Activated CD4-positive, alpha-beta T cell treated with anti-CD3 and anti-CD28 coated beads, Interleukin-2, amount 10 ng/mL, durations not matched to agents 24 days and 14 days (primary cell): ENCODE data around the gene HTR7. TPM values are rescaled to one million over a fixed set of nuclear protein-coding genes. Genes with fewer than 3 reads are reported as not detected.

Experiments used
- DNase-seq: peaks from one replicate; pipeline ENCODE4 v3.0.0; 2022
- H3K27ac Mint-ChIP-seq: one replicate; pipeline ENCODE4 v1.8.0; 2022; ENCODE audit warnings: mild to moderate bottlenecking, mixed read lengths
- H3K27me3 Mint-ChIP-seq: one replicate; pipeline ENCODE4 v1.8.0; 2022; ENCODE audit warnings: mixed read lengths
- H3K36me3 Mint-ChIP-seq: one replicate; pipeline ENCODE4 v1.8.0; 2022; ENCODE audit warnings: low read depth, mild to moderate bottlenecking, mixed read lengths
- H3K4me1 Mint-ChIP-seq: one replicate; pipeline ENCODE4 v1.8.0; 2021; ENCODE audit warnings: mixed read lengths
- H3K4me3 Mint-ChIP-seq: one replicate; pipeline ENCODE4 v1.8.0; 2022; ENCODE audit warnings: mild to moderate bottlenecking, moderate library complexity, mixed read lengths
- H3K9me3 Mint-ChIP-seq: one replicate; pipeline ENCODE4 v1.8.0; 2021; ENCODE audit warnings: mixed read lengths
- intact Hi-C: fragments of 100-400 bp; cut with micrococcal nuclease; formaldehyde crosslinking; loops from one replicate; pipeline ENCODE4 v1.15.1; 2023
- total RNA-seq: library from RNA; stranded (reverse); gene quantifications from 2 replicates; pipeline ENCODE4 v1.2.3, GENCODE V29; 2022

The HTR7 gene
- total RNA-seq, 1 donor from 2014 or later = not detected

DNA sequence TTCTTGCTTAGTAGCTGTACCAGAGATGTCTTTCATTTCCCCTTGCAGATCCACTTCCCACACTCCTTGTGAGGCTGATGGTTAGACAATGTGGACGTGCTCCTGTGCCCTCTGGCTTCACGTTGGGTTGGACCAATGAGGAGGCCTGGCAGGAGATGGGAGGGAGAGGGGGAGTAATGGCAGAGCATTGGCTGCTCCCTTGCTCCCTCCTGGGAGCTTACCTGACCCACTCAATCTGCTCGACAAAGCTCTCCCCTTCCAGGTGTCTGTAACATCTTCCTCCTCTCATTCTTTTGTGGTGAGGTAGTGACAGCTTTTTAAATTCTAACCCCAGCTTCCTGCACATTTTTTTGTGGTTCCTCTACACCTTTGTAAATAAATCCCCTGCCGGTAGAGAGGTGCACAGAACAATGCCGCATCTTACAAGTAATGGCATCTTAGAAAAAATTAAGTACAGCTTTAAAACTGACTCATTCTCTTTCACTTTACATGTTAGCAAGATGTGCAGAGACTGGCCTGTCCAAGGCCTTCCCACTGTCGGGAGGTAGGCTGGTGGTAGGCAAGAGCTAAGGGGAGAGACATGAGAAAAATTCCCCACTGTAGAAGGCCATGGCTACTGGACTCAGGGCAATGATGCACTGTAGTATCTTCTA, 134.3 kb downstream of the HTR7 start:
- peaks cover 4% of the 10 kb centered on the region for H3K4me1 Mint-ChIP-seq
- no peaks in the 10 kb centered on the region for H3K9me3 Mint-ChIP-seq
- no peaks in the 10 kb centered on the region for H3K27me3 Mint-ChIP-seq
- no peak overlapping the region for H3K27ac Mint-ChIP-seq
- no peak overlapping the region for H3K4me3 Mint-ChIP-seq
- H3K36me3 Mint-ChIP-seq = no peaks in the 10 kb centered on the region
- intact Hi-C loops = no loop called here
- DNase-seq = no peak

DNA sequence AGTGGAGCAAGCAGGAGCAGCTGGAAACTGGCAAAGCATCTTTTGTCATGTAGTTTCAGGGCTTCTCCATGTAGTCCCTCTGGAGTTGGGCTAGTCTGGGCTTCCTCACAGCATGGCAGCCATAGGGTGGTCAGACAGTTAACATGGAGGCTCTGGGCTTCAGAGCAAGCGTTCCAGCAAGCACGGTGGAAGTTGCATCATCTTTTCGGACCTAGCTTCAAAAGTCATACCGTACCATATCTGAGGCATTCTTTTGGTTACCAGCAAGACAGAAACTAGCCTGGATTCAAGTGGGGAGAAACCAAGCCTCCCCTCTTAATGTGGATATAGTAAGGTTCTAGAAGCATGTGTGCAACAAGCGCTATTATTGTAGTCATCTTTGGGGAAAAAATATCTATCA, 135.0 kb downstream of the HTR7 start:
- Mint-ChIP-seq H3K4me1 (peaks cover 4% of the 10 kb centered on the region), H3K27ac (no peak overlapping the region), H3K27me3 (no peaks in the 10 kb centered on the region), H3K36me3 (no peaks in the 10 kb centered on the region), H3K4me3 (no peak overlapping the region), H3K9me3 (no peaks in the 10 kb centered on the region)
- no peak for DNase-seq
- intact Hi-C loops = no loop called here

DNA sequence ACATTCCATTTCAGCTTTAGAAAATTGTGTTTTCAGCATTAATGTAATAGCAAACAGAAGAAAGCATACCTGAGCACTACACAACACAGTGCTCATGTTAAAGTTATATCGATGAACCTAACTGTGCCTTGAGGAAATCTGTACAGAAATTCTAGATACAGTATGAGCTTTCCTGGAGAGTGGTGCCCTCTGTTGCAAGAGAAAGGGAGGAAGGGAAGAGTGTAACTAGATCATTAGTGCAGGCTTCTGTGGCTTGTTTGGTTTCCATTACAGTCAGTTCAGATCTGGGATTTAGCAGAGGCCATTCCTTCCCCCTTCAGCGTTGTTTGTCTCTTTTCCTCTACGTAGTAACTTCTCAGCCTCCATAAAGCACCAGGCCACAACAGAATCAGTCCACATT, 139.7 kb downstream of the HTR7 start:
- H3K4me3 Mint-ChIP-seq = no peak overlapping the region
- intact Hi-C loops = no loop called here
- DNase-seq = no peak
- H3K4me1 Mint-ChIP-seq = no peaks in the 10 kb centered on the region
- H3K27me3 Mint-ChIP-seq = no peaks in the 10 kb centered on the region
- H3K36me3 Mint-ChIP-seq = no peaks in the 10 kb centered on the region
- no peak overlapping the region for H3K27ac Mint-ChIP-seq
- H3K9me3 Mint-ChIP-seq = no peaks in the 10 kb centered on the region

- H3K27ac Mint-ChIP-seq = no peak overlapping the region
- intact Hi-C loops = no loop called here
These were observed 145.3 kb downstream of the HTR7 start for GRCh38 chr10:90712529-90712928.

GRCh38 chr10:90709727-90710126, 148.1 kb downstream of the HTR7 start:
- Mint-ChIP-seq H3K36me3 (no peaks in the 10 kb centered on the region), H3K9me3 (no peaks in the 10 kb centered on the region), H3K27me3 (peaks cover 5% of the 10 kb centered on the region), H3K27ac (no peak overlapping the region), H3K4me1 (no peaks in the 10 kb centered on the region), H3K4me3 (no peak overlapping the region)
- intact Hi-C loops = no loop called here
- DNase-seq = no peak

More at GRCh38 chr10:90712529-90712928, 145.3 kb downstream of the HTR7 start:
- no peaks in the 10 kb centered on the region for H3K4me1 Mint-ChIP-seq
- no peaks in the 10 kb centered on the region for H3K9me3 Mint-ChIP-seq
- H3K36me3 Mint-ChIP-seq = no peaks in the 10 kb centered on the region
- H3K27me3 Mint-ChIP-seq = peaks cover 2% of the 10 kb centered on the region
- no peak for DNase-seq
- no peak overlapping the region for H3K4me3 Mint-ChIP-seq

DNA sequence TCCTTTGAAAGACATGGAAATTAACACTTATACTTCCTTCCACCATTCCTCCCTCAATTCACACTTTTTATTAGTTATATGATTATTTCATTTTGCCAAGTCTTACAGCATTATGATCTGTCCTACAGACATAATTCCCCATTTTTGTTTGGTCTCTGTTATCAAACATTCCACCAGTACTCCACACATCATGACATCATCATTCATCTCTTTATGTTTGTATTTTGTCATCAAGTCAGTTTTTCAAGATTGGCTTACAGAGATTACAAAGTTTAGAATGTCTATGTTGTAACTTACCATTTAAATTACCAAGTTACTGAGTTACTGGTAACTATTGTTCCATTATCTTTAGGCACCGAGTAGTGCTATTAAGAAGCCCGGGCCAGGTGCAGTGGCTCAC, 150.2 kb downstream of the HTR7 start:
- DNase-seq = no peak
- Mint-ChIP-seq H3K27me3 (peaks cover 5% of the 10 kb centered on the region), H3K4me1 (no peaks in the 10 kb centered on the region)

GRCh38 chr10:90701428-90701827, 156.4 kb downstream of the HTR7 start:
- no peak for DNase-seq
- Mint-ChIP-seq H3K4me1 (no peaks in the 10 kb centered on the region), H3K27ac (no peak overlapping the region), H3K27me3 (peaks cover 2% of the 10 kb centered on the region), H3K4me3 (no peak overlapping the region), H3K9me3 (no peaks in the 10 kb centered on the region), H3K36me3 (no peaks in the 10 kb centered on the region)
- intact Hi-C loops = no loop called here

More for the DNA sequence above, 150.2 kb downstream of the HTR7 start:
- no peaks in the 10 kb centered on the region for H3K36me3 Mint-ChIP-seq
- intact Hi-C loops = no loop called here
- no peaks in the 10 kb centered on the region for H3K9me3 Mint-ChIP-seq
- H3K4me3 Mint-ChIP-seq = no peak overlapping the region
- H3K27ac Mint-ChIP-seq = no peak overlapping the region

DNA sequence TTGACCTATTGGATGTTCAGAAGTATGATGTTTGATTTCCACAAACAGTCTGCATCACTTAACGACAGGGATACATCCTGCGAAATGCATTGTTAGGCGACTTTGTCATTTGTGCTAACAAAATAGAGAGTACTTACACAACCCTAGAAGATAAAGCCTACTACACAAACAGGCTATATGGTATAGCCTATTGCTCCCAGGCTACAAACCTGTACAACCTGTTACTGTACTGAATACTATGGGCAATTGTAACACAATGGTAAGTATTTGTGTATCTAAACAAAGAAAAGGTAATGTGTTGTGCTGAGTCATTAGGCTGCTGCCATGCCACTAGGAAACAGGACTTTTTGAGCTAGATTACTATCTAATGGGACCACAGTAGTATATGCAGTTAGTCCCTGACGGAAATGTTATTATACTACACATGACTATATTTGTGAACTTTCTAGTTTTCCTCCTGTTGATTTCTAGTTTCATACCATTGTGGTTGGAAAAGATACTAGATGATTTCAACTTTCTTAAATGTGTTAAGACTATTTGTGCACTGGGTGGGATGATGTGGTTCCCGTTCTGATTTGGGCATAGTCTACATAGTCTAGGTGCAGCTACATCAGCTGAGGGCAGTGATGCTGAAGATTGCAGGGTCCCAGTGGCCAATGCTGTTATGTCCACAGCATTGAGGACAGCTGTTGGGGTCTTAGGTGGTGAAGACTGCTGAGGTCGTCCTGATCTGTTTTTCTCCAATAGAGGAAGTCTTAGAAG, 161.7 kb downstream of the HTR7 start:
- Mint-ChIP-seq H3K27me3 (no peaks in the 10 kb centered on the region), H3K36me3 (no peaks in the 10 kb centered on the region), H3K27ac (no peak overlapping the region), H3K4me1 (no peaks in the 10 kb centered on the region), H3K9me3 (no peaks in the 10 kb centered on the region), H3K4me3 (no peak overlapping the region)
- DNase-seq = no peak
- intact Hi-C loops = no loop called here

Other genes starting within 250 kb of the HTR7 start
- gene RPP30, start 13.9 kb upstream of the HTR7 start, total RNA-seq = 86.4 and 86.9 TPM in 2 replicates
- gene ANKRD1, start 63.0 kb upstream of the HTR7 start, total RNA-seq = not detected in 2 replicates